K562 (cell line): ENCODE measurements around the gene BMS1. TPM values are rescaled to one million over a fixed set of nuclear protein-coding genes. Genes with fewer than 3 reads are reported as not detected.

Experiments
- CBFB ChIP-seq: sonication (generic); formaldehyde crosslinking; IDR thresholded peaks from 2 replicates; pipeline ENCODE4 v1.4.0; 2020; ENCODE audit warnings: mild to moderate bottlenecking, missing genetic modification reagents
- CCNT2 ChIP-seq: IDR thresholded peaks from 2 replicates; pipeline ENCODE4 v1.6.1; 2011; ENCODE audit warnings: borderline replicate concordance, low read depth, mild to moderate bottlenecking, moderate library complexity, mixed read lengths, low read length; ENCODE audit not compliant: insufficient read length; ENCODE audit errors: extremely low read depth
- CUX1 ChIP-seq: fragments of 200-800 bp; sonication (Bioruptor generic); IDR thresholded peaks from 2 replicates; pipeline ENCODE4 v1.6.1; 2016; ENCODE audit warnings: missing genetic modification characterization, missing compliant biosample characterization
- E2F8 ChIP-seq: fragments of 450-650 bp; IDR thresholded peaks from 2 replicates; pipeline ENCODE4 v1.7.1; 2018; ENCODE audit warnings: mild to moderate bottlenecking, low read depth; ENCODE audit not compliant: partially characterized antibody
- HDAC3 ChIP-seq: fragments of 450-650 bp; IDR thresholded peaks from 2 replicates; pipeline ENCODE4 v1.6.1; 2018; ENCODE audit warnings: borderline replicate concordance, mild to moderate bottlenecking, moderate library complexity; ENCODE audit not compliant: partially characterized antibody
- MYNN ChIP-seq, 2 experiments: sonication (generic); formaldehyde crosslinking in 1 of 2; IDR thresholded peaks; 2 replicates each; pipeline versions ENCODE4 v1.5.0 to v1.6.1; 2016 to 2020; ENCODE audit warnings: antibody characterized with exemption in 1 of 2, missing genetic modification reagents in 1 of 2
- PHF21A ChIP-seq: fragments of 450-650 bp; IDR thresholded peaks from 2 replicates; pipeline ENCODE4 v1.6.1; 2017; ENCODE audit warnings: low read depth, borderline replicate concordance
- PHF8 ChIP-seq: fragments of 200-600 bp; sonication (generic); IDR thresholded peaks from 2 replicates; pipeline ENCODE4 v1.6.1; 2012; ENCODE audit warnings: mixed run types, mild to moderate bottlenecking, inconsistent platforms, low read length, moderate library complexity, borderline replicate concordance
- SAFB ChIP-seq: fragments of 200-400 bp; formaldehyde crosslinking; IDR thresholded peaks from 2 replicates; pipeline ENCODE4 v1.6.1; 2017; ENCODE audit warnings: low read depth, low read length, borderline replicate concordance
- SMAD3 ChIP-seq: fragments of 450-650 bp; formaldehyde crosslinking; conservative IDR thresholded peaks from 2 replicates; pipeline ENCODE4 v1.4.0; 2020; ENCODE audit warnings: mild to moderate bottlenecking
- SMARCC2 ChIP-seq: fragments of 450-650 bp; IDR thresholded peaks from 2 replicates; pipeline ENCODE4 v1.6.1; 2017; ENCODE audit warnings: antibody characterized with exemption, moderate library complexity, mild to moderate bottlenecking, low read depth
- SOX6 ChIP-seq: fragments of 450-650 bp; IDR thresholded peaks from 2 replicates; pipeline ENCODE4 v1.6.1; 2014; ENCODE audit warnings: mild to moderate bottlenecking
- TAF7 ChIP-seq: fragments of 450-650 bp; IDR thresholded peaks from 2 replicates; pipeline ENCODE4 v1.6.1; 2016; ENCODE audit warnings: missing genetic modification characterization, missing compliant biosample characterization
- ZNF175 ChIP-seq: fragments of 200-800 bp; sonication (Bioruptor generic); IDR thresholded peaks from 2 replicates; pipeline ENCODE4 v1.6.1; 2016; ENCODE audit warnings: low read depth, mild to moderate bottlenecking, missing genetic modification characterization, missing compliant biosample characterization
- ZNF239 ChIP-seq: fragments of 250-450 bp; sonication (Bioruptor Pico); IDR thresholded peaks from 2 replicates; pipeline ENCODE4 v1.4.0; 2020; ENCODE audit warnings: mild to moderate bottlenecking
- ZNF583 ChIP-seq: fragments of 250-450 bp; sonication (Bioruptor Pico); IDR thresholded peaks from 2 replicates; pipeline ENCODE4 v1.4.0; 2020
- ZNF780A ChIP-seq: fragments of 250-450 bp; sonication (Bioruptor Pico); IDR thresholded peaks from 2 replicates; pipeline ENCODE4 v1.5.0; 2021; ENCODE audit warnings: mild to moderate bottlenecking
- polyA plus RNA-seq, 8 experiments: library from polyadenylated mRNA; depleted of rRNA in 4 of 8; stranded (reverse) in 5 of 8; unstranded in 3 of 8; fragments of >200 nt; fragmentation: Nextera tagmentation in 2 of 8; fragmentation: Illumina TruSeq in 1 of 8; extraction: Ambion mirVana in 2 of 8; extraction: Trizol in 1 of 8; gene quantifications; 2 replicates each; pipeline versions ENCODE4 v1.2.1 to v1.2.3, GENCODE V29; 2011 to 2014; ENCODE audit warnings: inconsistent platforms in 1 of 8, missing spikeins in 1 of 8
- total RNA-seq, 7 experiments: library from RNA; depleted of rRNA in 6 of 7; stranded (reverse); fragments of >200 nt in 6 of 7; fragmentation: Illumina TruSeq in 2 of 7; extraction: Trizol in 2 of 7; gene quantifications; 2 replicates each; pipeline versions ENCODE4 v1.2.1 to v1.2.3, GENCODE V29; 2011 to 2021; ENCODE audit warnings: low replicate concordance in 1 of 7
- TF ChIP-seq, protein P1 (sequence below): sonication (generic); formaldehyde crosslinking; IDR thresholded peaks from 2 replicates; pipeline ENCODE4 v1.8.0; 2022; ENCODE audit warnings: mild to moderate bottlenecking, missing genetic modification reagents, borderline replicate concordance

Gene BMS1
- total and polyA plus RNA-seq, 9 of the 15 experiments (the other 6 are each of a cell fraction or from before 2014, with no cell fraction given), result 11.1 to 46.9 (median 32.7) TPM

DNA sequence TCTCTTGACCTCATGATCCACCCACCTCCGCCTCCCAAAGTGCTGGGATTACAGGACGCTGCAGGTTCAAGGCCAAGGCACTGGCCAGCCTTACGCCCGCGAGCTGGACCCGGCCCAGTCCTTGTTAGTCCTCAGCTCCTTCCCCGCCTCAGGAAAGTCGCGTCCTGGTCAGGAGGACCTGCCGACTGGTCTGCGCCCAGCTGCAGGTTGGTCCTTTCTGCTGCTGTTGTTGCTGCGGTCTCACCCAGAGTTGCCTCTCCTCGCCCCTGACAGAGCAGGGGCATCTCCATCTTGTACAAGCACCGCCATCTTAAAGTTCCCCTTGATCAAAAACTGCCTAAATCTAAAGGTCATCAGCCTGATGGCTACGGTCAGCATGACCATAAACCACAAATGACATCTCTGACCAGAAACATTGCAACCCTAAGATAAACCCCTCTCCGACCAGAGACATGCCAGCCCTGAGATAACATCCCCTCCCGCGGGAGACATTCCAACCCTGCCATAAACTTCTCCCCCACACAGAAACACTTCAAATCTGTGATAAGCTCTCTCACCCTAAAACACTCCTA is 13.9 kb upstream of the BMS1 start (continued):
- TF ChIP-seq E2F8, result no peak
- peak; percentile 47; the same call in 1 of the 2 replicates for TF ChIP-seq PHF21A
- no peak for TF ChIP-seq ZNF175 (CRISPR knock-in tag)
- TF ChIP-seq, protein P1, sequence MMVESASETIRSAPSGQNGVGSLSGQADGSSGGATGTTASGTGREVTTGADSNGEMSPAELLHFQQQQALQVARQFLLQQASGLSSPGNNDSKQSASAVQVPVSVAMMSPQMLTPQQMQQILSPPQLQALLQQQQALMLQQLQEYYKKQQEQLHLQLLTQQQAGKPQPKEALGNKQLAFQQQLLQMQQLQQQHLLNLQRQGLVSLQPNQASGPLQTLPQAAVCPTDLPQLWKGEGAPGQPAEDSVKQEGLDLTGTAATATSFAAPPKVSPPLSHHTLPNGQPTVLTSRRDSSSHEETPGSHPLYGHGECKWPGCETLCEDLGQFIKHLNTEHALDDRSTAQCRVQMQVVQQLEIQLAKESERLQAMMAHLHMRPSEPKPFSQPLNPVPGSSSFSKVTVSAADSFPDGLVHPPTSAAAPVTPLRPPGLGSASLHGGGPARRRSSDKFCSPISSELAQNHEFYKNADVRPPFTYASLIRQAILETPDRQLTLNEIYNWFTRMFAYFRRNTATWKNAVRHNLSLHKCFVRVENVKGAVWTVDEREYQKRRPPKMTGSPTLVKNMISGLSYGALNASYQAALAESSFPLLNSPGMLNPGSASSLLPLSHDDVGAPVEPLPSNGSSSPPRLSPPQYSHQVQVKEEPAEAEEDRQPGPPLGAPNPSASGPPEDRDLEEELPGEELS (CRISPR knock-in tag), result no peak
- peak; percentile 92 for TF ChIP-seq CBFB
- peak; percentile 92 for TF ChIP-seq HDAC3
- TF ChIP-seq ZNF583 (CRISPR knock-in tag), result peak; percentile 83; the same call in 1 of the 2 replicates
- peak; percentile 88 for TF ChIP-seq SOX6
- TF ChIP-seq CCNT2, result peak; percentile 33
- TF ChIP-seq PHF8, result no peak
- TF ChIP-seq CUX1 (CRISPR knock-in tag), result no peak
- peak; percentile 62; the same call in 1 of the 2 replicates for TF ChIP-seq MYNN (IDR thresholded peaks at IDR 0.05)
- TF ChIP-seq MYNN (CRISPR knock-in tag; IDR thresholded peaks at IDR 0.05), result no peak
- TF ChIP-seq SAFB, result no peak
- TF ChIP-seq ZNF239 (CRISPR knock-in tag), result peak; percentile 28; the same call in 1 of the 2 replicates
- TF ChIP-seq TAF7 (tag), result peak; percentile 72
- TF ChIP-seq SMAD3, result peak; percentile 70; the same call in 1 of the 2 replicates
- TF ChIP-seq SMARCC2, result peak; percentile 77; the same call in 1 of the 2 replicates
- no peak for TF ChIP-seq ZNF780A (CRISPR knock-in tag)
